Liver (tissue), 3 donors: ENCODE results near the gene PADI6.

ENCODE experiments used
- ATF3 ChIP-seq: IDR thresholded peaks from 2 replicates; pipeline ENCODE4 v1.6.1; 2016; ENCODE audit warnings: antibody characterized with exemption
- EGR1 ChIP-seq, 2 donors: IDR thresholded peaks; 2 replicates each; pipeline ENCODE4 v1.6.1; 2016 to 2018; ENCODE audit warnings: antibody characterized with exemption in 2 of 2, low read depth in 2 of 2
- GABPA ChIP-seq, 2 donors: IDR thresholded peaks in 1 of 2; conservative IDR thresholded peaks in 1 of 2; 2 replicates each; pipeline ENCODE4 v1.6.1; 2016; ENCODE audit warnings: antibody characterized with exemption in 2 of 2, mild to moderate bottlenecking in 1 of 2, moderate library complexity in 1 of 2
- HNF4G ChIP-seq: IDR thresholded peaks from 2 replicates; pipeline ENCODE4 v1.6.1; 2016; ENCODE audit warnings: antibody characterized with exemption
- NR2F2 ChIP-seq: IDR thresholded peaks from 2 replicates; pipeline ENCODE4 v1.6.1; 2016; ENCODE audit warnings: antibody characterized with exemption
- RAD21 ChIP-seq, 2 donors: IDR thresholded peaks; 2 replicates each; pipeline ENCODE4 v1.6.1; 2016; ENCODE audit warnings: antibody characterized with exemption in 2 of 2, mild to moderate bottlenecking in 2 of 2
- REST ChIP-seq: IDR thresholded peaks from 2 replicates; pipeline ENCODE4 v1.6.1; 2016; ENCODE audit warnings: antibody characterized with exemption, mild to moderate bottlenecking
- SP1 ChIP-seq: IDR thresholded peaks from 2 replicates; pipeline ENCODE4 v1.6.1; 2018; ENCODE audit warnings: antibody characterized with exemption, mild to moderate bottlenecking
- TAF1 ChIP-seq: conservative IDR thresholded peaks from 2 replicates; pipeline ENCODE4 v1.6.1; 2016; ENCODE audit warnings: antibody characterized with exemption, mild to moderate bottlenecking
- YY1 ChIP-seq: IDR thresholded peaks from 2 replicates; pipeline ENCODE4 v1.6.1; 2016; ENCODE audit warnings: antibody characterized with exemption, mild to moderate bottlenecking
- TF ChIP-seq, protein P1 (sequence below): fragments of 150-350 bp; IDR thresholded peaks from 2 replicates; pipeline ENCODE4 v1.5.1; 2017; ENCODE audit warnings: improper control_type of control experiment, low read depth, low read length; ENCODE audit not compliant: missing input control
- TF ChIP-seq, protein P2 (sequence below): IDR thresholded peaks from 2 replicates; pipeline ENCODE4 v1.6.1; 2016; ENCODE audit warnings: antibody characterized with exemption
- donor health status: healthy.
- donor health status: healthy.

DNA sequence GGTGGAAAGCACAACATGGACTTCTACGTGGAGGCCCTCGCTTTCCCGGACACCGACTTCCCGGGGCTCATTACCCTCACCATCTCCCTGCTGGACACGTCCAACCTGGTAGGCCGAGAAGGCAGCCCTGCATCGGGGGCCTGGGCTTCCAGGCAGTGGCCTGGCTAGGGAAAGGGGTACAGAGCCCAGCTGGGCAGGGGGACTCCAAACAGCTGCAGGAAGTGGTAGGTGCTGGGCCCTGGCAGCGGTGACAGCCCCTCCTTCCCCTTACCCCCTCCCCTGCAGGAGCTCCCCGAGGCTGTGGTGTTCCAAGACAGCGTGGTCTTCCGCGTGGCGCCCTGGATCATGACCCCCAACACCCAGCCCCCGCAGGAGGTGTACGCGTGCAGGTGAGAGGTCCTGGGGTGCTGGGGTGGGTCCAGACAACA, 30.0 kb upstream of the PADI6 start:
- TF ChIP-seq, protein P1, sequence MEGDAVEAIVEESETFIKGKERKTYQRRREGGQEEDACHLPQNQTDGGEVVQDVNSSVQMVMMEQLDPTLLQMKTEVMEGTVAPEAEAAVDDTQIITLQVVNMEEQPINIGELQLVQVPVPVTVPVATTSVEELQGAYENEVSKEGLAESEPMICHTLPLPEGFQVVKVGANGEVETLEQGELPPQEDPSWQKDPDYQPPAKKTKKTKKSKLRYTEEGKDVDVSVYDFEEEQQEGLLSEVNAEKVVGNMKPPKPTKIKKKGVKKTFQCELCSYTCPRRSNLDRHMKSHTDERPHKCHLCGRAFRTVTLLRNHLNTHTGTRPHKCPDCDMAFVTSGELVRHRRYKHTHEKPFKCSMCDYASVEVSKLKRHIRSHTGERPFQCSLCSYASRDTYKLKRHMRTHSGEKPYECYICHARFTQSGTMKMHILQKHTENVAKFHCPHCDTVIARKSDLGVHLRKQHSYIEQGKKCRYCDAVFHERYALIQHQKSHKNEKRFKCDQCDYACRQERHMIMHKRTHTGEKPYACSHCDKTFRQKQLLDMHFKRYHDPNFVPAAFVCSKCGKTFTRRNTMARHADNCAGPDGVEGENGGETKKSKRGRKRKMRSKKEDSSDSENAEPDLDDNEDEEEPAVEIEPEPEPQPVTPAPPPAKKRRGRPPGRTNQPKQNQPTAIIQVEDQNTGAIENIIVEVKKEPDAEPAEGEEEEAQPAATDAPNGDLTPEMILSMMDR, result no peak
- no peak for TF ChIP-seq HNF4G
- no peak for TF ChIP-seq ATF3
- no peak for TF ChIP-seq GABPA (IDR thresholded peaks at IDR 0.05 in 1 of 2, conservative IDR thresholded peaks at IDR 0.05 in 1 of 2)
- TF ChIP-seq TAF1, result no peak
- TF ChIP-seq EGR1 (IDR thresholded peaks at IDR 0.05; ENCODE audit: low read depth in 2 of 2), result no peak
- TF ChIP-seq RAD21 (IDR thresholded peaks at IDR 0.05), result no peak
- no peak for TF ChIP-seq SP1
- TF ChIP-seq NR2F2, result no peak
- TF ChIP-seq, protein P2, sequence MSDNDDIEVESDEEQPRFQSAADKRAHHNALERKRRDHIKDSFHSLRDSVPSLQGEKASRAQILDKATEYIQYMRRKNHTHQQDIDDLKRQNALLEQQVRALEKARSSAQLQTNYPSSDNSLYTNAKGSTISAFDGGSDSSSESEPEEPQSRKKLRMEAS, result no peak
- no peak for TF ChIP-seq REST
- no peak for TF ChIP-seq YY1
